GM19468 (cell line): ENCODE measurements around the gene LORICRIN.

Experiments used
- ATAC-seq: cut with Tn5 transposase; IDR thresholded peaks from one replicate; pipeline ENCODE4 v1.9.1; 2021; ENCODE audit warnings: mild to moderate bottlenecking, moderate library complexity, moderate number of reproducible peaks; ENCODE audit not compliant: unreplicated experiment; ENCODE audit errors: extremely low read depth

The LORICRIN gene

DNA sequence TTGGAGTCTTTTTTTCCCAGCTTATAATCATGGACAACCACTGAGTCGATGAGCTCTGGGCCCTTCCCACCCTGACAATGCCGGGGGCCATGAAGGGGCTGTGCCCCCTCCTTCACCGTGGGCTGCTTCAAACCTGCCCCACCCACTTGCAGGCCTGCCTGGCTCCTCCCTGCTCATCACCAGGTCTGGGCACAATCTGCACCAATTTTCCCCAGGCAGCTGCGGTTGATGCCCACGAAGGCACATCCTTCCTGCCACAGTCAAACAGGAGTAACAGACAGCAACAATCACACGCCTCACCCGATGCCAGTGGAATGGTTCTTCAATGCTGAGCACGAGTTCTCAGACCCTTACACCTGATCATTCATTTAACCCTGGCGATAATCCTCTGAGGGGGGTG, 34.4 kb downstream of the LORICRIN start:
- ATAC-seq, result no peak

GRCh38 chr1:153302308-153302707, 42.8 kb downstream of the LORICRIN start:
- no peak for ATAC-seq

- ATAC-seq, result no peak
Observed at GRCh38 chr1:153305682-153306081, 46.2 kb downstream of the LORICRIN start.

- no peak for ATAC-seq
Observed at GRCh38 chr1:153306303-153307220, 47.1 kb downstream of the LORICRIN start.

DNA sequence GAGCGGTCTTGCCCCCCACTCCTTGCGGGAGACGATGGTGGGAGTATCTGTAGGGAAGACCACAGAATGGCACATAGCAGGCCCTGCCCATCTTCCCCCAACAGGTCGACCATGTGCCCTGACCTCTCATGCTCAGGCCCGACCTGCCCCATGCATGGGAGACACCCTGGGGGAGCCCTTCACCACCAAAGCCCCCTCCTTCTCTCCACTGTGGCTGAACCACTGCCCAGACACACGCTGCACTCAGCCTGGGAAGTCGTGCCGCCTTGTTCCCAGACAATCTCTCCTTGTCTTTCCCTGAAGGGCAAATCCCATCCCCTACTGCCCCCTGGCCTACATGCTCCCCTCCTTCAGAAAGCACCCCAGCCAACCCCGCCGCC, 47.7 kb downstream of the LORICRIN start:
- no peak for ATAC-seq

DNA sequence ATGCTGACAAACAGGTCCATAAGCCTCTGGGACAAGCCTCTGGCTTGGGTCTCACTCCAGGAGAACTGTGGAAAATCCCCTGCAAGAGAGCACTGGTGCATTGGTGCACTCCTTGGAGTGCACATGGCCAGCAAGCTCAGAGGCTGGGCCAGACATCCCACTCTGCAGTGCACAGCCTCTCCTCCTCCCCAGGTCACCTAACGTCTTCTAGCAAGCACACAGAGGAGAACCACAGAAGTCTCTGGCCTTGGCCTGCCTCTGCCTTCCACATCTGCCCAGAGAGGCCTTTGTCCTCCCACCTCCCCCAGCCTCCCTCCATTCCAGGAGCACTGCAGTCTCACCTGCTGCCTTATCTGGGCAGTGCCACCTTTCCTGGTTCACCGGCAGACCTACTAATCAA, 49.1 kb downstream of the LORICRIN start:
- ATAC-seq, result no peak

DNA sequence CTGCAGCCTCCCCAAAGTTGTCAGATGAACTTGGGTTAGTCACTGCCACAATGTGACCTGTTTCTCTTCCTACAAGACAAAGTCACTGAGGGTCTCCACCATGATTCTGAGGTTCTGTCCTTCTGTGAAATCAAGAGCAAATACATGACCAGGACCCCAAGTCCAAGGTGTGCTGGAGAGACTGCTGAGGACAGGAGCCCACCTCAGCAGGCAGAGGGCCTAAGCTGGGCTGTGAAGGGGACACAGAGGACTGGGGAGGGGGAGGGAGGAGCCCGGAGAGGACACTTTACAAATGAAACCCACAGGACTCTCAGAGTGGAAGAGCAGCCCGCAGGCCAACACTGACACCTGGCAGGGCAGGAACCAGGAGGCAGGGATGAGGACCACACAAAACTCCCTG, 50.0 kb downstream of the LORICRIN start:
- ATAC-seq, result no peak

GRCh38 chr1:153310526-153310925, 51.0 kb downstream of the LORICRIN start:
- ATAC-seq, result no peak
